Endothelial cell (in vitro differentiated cells): ENCODE results near the gene SALL3. TPM values are rescaled to one million over a fixed set of nuclear protein-coding genes. Genes with fewer than 3 reads are reported as not detected.

Experiments
- DNase-seq: peaks from one replicate; pipeline ENCODE4 v3.0.0; 2021; ENCODE audit warnings: low spot score
- H3K27ac Mint-ChIP-seq: one replicate; pipeline ENCODE4 v1.8.0; 2021; ENCODE audit warnings: mixed read lengths, inconsistent platforms; ENCODE audit not compliant: unreplicated experiment
- H3K27me3 Mint-ChIP-seq: one replicate; pipeline ENCODE4 v1.8.0; 2021; ENCODE audit warnings: mild to moderate bottlenecking, moderate library complexity, mixed read lengths, inconsistent platforms; ENCODE audit not compliant: unreplicated experiment
- H3K36me3 Mint-ChIP-seq: one replicate; pipeline ENCODE4 v1.8.0; 2021; ENCODE audit warnings: mild to moderate bottlenecking, low read depth, mixed read lengths, inconsistent platforms; ENCODE audit not compliant: unreplicated experiment
- H3K4me1 Mint-ChIP-seq: one replicate; pipeline ENCODE4 v1.8.0; 2021; ENCODE audit warnings: mild to moderate bottlenecking, mixed read lengths, inconsistent platforms; ENCODE audit not compliant: unreplicated experiment
- H3K4me3 Mint-ChIP-seq: one replicate; pipeline ENCODE4 v1.8.0; 2021; ENCODE audit warnings: mild to moderate bottlenecking, mixed read lengths, inconsistent platforms; ENCODE audit not compliant: unreplicated experiment
- H3K9me3 Mint-ChIP-seq: one replicate; pipeline ENCODE4 v1.8.0; 2021; ENCODE audit warnings: mixed read lengths, inconsistent platforms; ENCODE audit not compliant: unreplicated experiment
- long read RNA-seq: library from polyadenylated mRNA; unstranded; transcript quantifications from one replicate; pipeline ENCODE4 v2.0.0, GENCODE V29; 2020; ENCODE audit not compliant: unreplicated experiment
- total RNA-seq: library from RNA; stranded (reverse); fragmentation: NEBNext Ultra II Directional; extraction: Animal tissue kit (Norgen Biotek cat#: 25700); gene quantifications from one replicate; pipeline ENCODE4 v1.2.1, GENCODE V29; 2021; ENCODE audit not compliant: unreplicated experiment
- TF ChIP-seq, protein P1 (sequence below): fragments of 200-600 bp; sonication (generic); IDR thresholded peaks from one replicate; pipeline ENCODE4 v1.5.0; 2021; ENCODE audit warnings: antibody characterized with exemption; ENCODE audit not compliant: unreplicated experiment

The SALL3 gene
- 2.5 TPM for total RNA-seq
- long read RNA-seq, result 0 reads

GRCh38 chr18:78979730-78980278 lies at the start of gene SALL3:
TSS of gene SALL3 (plus strand) at chr18:78979818. CDS start at chr18:78980275, 457 bp downstream.
- H3K4me1 Mint-ChIP-seq, result peaks cover 16% of the 10 kb centered on the region

GRCh38 chr18:78932281-78932680 lies 47.3 kb upstream of the SALL3 start:
- Mint-ChIP-seq H3K9me3 (peaks cover 46% of the 10 kb centered on the region), H3K27me3 (peaks cover 8% of the 10 kb centered on the region), H3K27ac (no peak overlapping the region), H3K4me3 (no peak overlapping the region), H3K4me1 (no peaks in the 10 kb centered on the region), H3K36me3 (no peaks in the 10 kb centered on the region)
- DNase-seq, result no peak
- TF ChIP-seq, protein P1, sequence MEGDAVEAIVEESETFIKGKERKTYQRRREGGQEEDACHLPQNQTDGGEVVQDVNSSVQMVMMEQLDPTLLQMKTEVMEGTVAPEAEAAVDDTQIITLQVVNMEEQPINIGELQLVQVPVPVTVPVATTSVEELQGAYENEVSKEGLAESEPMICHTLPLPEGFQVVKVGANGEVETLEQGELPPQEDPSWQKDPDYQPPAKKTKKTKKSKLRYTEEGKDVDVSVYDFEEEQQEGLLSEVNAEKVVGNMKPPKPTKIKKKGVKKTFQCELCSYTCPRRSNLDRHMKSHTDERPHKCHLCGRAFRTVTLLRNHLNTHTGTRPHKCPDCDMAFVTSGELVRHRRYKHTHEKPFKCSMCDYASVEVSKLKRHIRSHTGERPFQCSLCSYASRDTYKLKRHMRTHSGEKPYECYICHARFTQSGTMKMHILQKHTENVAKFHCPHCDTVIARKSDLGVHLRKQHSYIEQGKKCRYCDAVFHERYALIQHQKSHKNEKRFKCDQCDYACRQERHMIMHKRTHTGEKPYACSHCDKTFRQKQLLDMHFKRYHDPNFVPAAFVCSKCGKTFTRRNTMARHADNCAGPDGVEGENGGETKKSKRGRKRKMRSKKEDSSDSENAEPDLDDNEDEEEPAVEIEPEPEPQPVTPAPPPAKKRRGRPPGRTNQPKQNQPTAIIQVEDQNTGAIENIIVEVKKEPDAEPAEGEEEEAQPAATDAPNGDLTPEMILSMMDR, result no peak

More at GRCh38 chr18:78979730-78980278, at the start of gene SALL3:
- peaks cover 39% of the 10 kb centered on the region for H3K27me3 Mint-ChIP-seq
- TF ChIP-seq, protein P1, result no peak
- peaks cover 4% of the 10 kb centered on the region for H3K36me3 Mint-ChIP-seq
- no peaks in the 10 kb centered on the region for H3K9me3 Mint-ChIP-seq
- DNase-seq, result no peak
- H3K4me3 Mint-ChIP-seq, result peak within 1 kb of the TSS; percentile 80
- H3K27ac Mint-ChIP-seq, result no peak within 1 kb of the TSS

- TF ChIP-seq, protein P1, result no peak
- Mint-ChIP-seq H3K27ac (no peak overlapping the region), H3K36me3 (no peaks in the 10 kb centered on the region), H3K9me3 (peaks cover 47% of the 10 kb centered on the region), H3K4me3 (no peak overlapping the region), H3K4me1 (no peaks in the 10 kb centered on the region), H3K27me3 (peaks cover 6% of the 10 kb centered on the region)
- DNase-seq, result no peak
Observed at GRCh38 chr18:78934003-78934402, 45.6 kb upstream of the SALL3 start.

GRCh38 chr18:78934551-78935225 lies 44.9 kb upstream of the SALL3 start:
- no peak overlapping the region for H3K4me3 Mint-ChIP-seq
- H3K36me3 Mint-ChIP-seq, result peaks cover 3% of the 10 kb centered on the region
- peaks cover 50% of the 10 kb centered on the region for H3K9me3 Mint-ChIP-seq
- peaks cover 6% of the 10 kb centered on the region for H3K27me3 Mint-ChIP-seq
- no peak for DNase-seq
- TF ChIP-seq, protein P1, result no peak
- no peaks in the 10 kb centered on the region for H3K4me1 Mint-ChIP-seq
- no peak overlapping the region for H3K27ac Mint-ChIP-seq

DNA sequence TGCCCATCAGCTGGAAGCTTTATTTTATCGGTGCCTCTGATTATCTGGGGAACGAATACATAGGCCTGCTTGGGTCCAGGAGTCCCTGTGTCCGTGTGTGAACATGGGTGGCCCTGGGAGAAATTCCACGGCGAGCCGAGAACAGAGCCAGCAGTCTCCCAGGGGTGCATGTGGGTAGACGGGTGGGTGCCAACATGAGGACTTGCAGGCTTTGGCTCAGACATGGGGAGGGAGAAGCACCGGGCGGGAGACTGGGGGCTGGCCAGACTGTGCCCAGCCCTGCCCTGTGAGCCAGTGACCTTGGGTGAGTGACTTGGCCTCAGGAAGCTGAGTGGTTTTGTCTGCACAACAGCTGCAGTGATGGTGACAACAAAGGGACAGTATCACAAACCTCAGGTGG lies 44.2 kb upstream of the SALL3 start:
- H3K27me3 Mint-ChIP-seq, result peaks cover 6% of the 10 kb centered on the region
- no peak for DNase-seq
- no peaks in the 10 kb centered on the region for H3K4me1 Mint-ChIP-seq
- no peak overlapping the region for H3K27ac Mint-ChIP-seq
- TF ChIP-seq, protein P1, result no peak
- H3K9me3 Mint-ChIP-seq, result peaks cover 51% of the 10 kb centered on the region
- peaks cover 7% of the 10 kb centered on the region for H3K36me3 Mint-ChIP-seq
- H3K4me3 Mint-ChIP-seq, result no peak overlapping the region
